HG03342 (cell line): ENCODE results near the gene SHANK2.

Experiments
- ATAC-seq: cut with Tn5 transposase; IDR thresholded peaks from one replicate; pipeline ENCODE4 v1.9.1; 2021; ENCODE audit warnings: mild to moderate bottlenecking, moderate library complexity; ENCODE audit not compliant: unreplicated experiment

Gene SHANK2

GRCh38 chr11:71252269-71252769 is at the start of gene SHANK2:
Gene SHANK2 (minus strand): TSS chr11:71252577. CDS start chr11:71147326, 105,251 bp downstream.
- no peak for ATAC-seq

- ATAC-seq: no peak
These were observed 49.6 kb upstream of the SHANK2 start for GRCh38 chr11:71301858-71302533.

GRCh38 chr11:71301046-71301857 is 48.9 kb upstream of the SHANK2 start:
- no peak for ATAC-seq

GRCh38 chr11:71300187-71300586 is 47.8 kb upstream of the SHANK2 start:
- no peak for ATAC-seq

- no peak for ATAC-seq
These were observed 46.4 kb upstream of the SHANK2 start for GRCh38 chr11:71298761-71299181.

GRCh38 chr11:71298016-71298550 is 45.7 kb upstream of the SHANK2 start:
- ATAC-seq: no peak

- ATAC-seq: no peak
These were observed 42.6 kb upstream of the SHANK2 start for GRCh38 chr11:71294846-71295600.

GRCh38 chr11:71293961-71294782 is 41.8 kb upstream of the SHANK2 start:
- ATAC-seq: no peak

GRCh38 chr11:71286701-71287643 is 34.6 kb upstream of the SHANK2 start:
- no peak for ATAC-seq

- ATAC-seq: no peak
These were observed 32.7 kb upstream of the SHANK2 start for GRCh38 chr11:71285111-71285510.

- ATAC-seq: no peak
These were observed 32.2 kb upstream of the SHANK2 start for GRCh38 chr11:71284525-71285092.

- no peak for ATAC-seq
These were observed 31.6 kb upstream of the SHANK2 start for GRCh38 chr11:71283971-71284441.

GRCh38 chr11:71282581-71283351 is 30.4 kb upstream of the SHANK2 start:
- no peak for ATAC-seq

- ATAC-seq: no peak
These were observed 29.5 kb upstream of the SHANK2 start for GRCh38 chr11:71281831-71282230.

- no peak for ATAC-seq
These were observed 28.8 kb upstream of the SHANK2 start for GRCh38 chr11:71281204-71281603.

- ATAC-seq: no peak
These were observed 27.7 kb upstream of the SHANK2 start for GRCh38 chr11:71279916-71280645.

GRCh38 chr11:71272161-71272560 is 19.8 kb upstream of the SHANK2 start:
- ATAC-seq: no peak
